GM18870 (cell line): Measurements from ENCODE around the gene RAPGEF4.
"Not testable (repeated sequence)": the region's sequence is repeated elsewhere in the genome, so short reads cannot be mapped to it uniquely, and the experiment has no call there.

Experiments used
- ATAC-seq: cut with Tn5 transposase; IDR thresholded peaks from one replicate; pipeline ENCODE4 v1.9.1; 2021; ENCODE audit warnings: moderate library complexity; ENCODE audit not compliant: unreplicated experiment

Gene RAPGEF4

DNA sequence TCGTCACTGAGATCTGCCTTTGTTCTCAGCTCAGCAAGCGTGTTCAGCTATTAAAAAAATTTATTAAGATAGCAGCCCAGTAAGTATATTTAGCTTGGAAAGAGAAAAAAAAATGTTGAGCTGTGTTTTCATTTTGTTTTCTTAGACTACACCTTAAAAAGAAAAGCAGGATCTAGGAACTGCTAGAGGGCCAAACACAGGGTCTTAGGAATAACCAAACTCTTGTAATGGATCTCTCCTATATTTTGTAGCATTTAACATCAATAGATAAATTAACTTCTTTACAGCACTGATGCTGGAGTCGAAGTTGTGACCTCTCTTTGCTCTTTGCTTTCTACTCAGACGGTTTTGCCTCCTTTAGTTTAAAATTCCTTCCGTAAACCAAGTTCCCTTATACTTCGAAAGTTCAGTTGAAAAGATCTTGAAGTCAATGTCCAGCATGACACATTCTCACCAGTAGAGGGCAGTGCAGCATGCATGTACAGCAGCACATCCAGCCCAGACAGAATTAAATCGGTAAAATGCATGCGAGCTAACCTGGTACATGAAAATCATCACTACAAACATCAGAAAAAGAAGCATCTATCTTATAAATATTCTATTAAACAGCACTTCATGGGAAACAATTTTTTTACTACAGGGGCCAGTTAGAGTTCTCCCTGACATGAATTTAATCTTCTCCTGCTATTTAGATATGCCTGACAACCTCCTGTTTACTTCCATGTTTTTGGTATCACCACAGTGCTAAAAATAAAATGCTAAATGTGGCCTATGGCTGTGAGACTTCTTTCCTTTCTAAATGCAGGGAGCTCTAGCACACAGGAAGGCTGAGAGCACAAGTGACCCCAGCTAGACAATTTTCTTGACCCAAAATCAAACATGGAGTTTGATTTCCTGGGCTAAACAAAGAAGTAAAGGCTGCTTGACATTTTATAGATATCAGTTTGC, 291.8 kb downstream of the RAPGEF4 start:
- peak; percentile 64 for ATAC-seq

DNA sequence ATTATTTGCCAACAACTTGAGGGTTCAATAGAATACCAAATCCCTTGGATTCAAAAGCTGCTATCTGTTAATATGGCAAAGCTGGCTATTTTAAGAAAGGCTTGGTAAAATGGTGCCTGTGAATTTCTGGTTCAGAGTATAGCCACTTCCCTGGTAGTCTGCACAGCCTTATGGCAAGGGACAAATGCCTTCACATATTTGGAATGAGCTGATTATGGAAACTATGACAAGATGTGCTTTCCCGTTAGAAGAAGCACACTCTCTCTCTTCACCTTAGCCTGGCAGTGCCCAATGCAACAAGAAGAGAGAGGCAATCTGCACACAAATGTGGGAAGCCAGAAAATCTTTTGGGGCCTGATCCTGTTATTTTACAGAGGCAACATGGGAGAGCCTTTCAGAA, 292.5 kb downstream of the RAPGEF4 start:
- no peak for ATAC-seq

DNA sequence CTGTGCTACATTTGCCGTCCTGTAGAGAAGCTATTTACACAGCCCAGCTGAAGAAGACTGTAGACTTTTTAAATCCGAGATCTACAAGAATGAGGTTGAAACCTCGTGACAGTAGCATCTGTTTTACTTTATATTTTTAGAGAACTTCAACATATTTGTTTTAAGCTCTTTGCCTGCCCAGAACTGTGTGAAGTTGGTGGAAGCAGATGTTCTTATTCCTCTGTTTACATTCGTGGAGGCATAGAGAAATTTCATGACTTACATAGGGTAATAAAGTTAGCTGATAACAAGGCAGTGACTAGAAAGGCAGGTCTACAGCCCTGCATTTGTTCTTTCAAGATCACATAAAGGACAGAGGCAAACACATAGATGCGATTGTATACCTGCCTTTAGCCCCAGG, 293.0 kb downstream of the RAPGEF4 start:
- no peak for ATAC-seq

DNA sequence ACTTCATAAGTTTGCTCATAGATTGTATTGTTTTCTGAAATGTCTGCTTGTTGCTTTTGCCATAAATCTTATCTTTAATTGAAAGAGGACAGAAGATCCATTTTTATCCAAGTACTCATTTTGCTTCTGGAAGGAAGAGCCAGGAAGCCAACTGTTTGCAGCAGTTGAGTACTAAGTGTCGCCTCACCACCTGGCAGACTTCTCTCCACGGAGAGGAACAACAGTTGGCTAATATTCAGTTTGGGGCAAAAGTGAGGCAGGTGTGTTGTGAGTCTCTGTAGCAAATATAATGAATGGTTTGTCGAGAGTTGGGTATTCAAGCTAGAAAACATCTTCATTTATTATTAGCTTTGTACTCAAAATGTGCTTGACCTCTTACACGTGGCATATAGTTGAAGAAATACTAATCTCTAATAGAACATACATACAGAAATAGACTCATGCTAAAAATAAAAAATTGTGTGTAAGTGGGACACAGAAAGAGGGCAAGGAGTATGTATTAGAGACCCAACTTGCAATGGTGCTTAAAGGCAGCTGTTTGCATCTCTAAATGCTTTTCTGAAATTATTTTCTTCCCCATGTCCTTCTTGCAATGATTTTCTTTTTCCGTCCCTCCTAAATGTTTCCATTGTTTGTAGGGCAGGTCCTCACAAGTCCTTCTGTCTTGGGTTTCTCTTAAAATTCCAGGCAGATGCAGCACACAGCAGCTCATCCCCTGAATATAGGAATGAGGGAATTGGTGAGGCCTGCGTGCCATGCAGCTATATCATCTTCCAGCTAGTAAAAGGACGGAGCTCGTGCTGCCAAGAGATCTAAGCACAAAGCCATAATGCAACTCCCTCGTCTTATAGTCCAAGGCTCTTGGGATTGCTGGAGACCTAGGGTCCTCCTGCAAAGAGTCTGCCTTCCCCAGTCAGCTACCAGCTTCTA, 295.2 kb downstream of the RAPGEF4 start:
- ATAC-seq: no peak

DNA sequence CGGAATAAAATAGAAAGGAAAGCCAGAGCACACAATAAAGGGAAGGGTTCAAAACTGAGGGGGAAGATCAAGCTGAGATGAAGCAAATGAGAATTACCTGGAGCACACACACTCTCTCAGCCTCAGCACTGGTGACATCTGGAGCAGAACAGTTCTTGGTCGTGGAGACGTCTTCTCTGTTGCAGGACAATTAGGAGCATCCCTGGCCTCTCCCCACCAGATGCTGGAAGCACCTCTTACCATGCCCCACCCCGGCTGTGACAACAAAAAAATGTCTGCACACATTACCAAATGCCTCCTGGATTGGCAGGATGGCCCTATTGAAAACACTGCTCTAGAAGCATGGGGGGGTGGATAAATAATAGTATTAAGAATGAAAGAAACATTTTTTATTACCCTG, 296.4 kb downstream of the RAPGEF4 start:
- ATAC-seq: no peak

DNA sequence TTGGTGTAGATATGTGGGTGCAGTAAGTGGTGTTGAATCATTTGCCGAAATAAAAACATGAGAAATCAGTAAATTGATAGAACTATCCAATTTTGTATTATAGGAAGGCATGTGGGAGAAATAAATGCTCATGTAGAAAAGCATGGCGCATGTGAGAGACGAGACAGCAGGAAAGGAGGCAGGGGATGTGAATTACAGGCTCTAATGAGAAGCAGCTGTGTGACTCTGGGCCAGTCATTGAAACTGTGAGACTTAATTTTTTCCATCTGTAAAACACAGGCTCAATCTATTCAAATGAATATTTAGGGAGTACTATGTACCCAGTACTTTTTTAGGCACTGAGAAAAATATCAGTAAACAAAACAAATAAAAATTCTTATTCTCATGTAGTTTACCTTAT, 297.4 kb downstream of the RAPGEF4 start:
- no peak for ATAC-seq

DNA sequence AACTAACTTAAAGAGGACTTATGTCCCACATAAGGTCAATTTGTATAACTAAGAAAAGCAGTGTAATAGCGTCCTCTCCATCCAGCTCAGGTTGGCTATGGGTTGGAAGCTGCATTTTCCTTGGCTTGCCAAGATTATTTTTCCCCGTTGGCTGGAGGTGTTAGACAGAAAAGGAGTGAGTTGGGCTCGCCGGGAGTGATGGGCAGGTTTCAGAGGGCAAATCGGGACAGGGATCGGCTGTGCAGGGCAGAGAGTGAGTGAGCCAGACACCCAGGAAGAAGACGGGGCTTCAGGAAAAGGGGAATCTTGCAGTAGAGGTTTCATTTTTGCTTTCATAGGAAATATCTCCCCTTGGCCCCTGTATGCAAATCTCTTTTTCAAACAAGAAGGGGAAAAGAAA, 298.5 kb downstream of the RAPGEF4 start:
- no peak for ATAC-seq

DNA sequence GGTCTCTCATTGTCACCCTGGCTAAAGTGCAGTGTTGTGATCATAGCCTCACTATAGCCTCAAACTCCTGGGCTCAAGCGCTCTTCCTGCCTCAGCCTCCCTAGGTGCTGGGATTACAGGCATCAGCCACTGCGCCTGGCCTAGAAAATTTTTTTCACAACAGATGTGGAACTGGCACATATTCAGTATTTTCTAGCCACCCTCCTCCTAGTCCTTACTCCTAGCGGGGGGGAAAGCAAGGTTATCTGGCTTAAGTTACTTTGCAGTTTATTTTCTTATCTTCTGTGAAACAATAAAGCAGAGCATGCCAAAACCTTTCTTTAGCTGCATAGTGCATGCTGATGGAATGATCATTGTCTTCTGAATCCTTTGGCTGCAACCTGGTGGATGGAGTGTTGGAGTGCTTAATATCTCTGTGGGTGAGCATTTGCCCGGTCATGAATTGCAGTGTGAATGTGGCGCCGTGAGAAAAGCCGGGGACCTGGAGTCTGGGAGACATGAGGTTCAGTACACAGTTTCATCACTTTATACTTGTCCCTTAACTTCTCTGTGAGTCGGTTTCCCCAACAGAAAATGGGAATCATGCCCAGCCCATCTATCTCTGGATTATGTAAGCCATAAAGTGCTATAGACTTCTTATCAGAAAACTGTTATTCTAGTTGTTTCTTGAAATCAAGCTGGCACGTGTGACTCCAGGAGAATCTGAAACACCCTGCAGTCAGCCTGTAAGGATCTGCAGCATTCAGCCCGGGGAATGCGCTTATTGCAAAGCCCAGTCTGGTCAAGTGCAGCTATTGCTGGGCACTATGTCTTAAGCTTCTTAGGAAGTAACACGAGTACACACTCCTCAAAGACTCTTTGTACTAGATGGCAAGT, 301.8 kb downstream of the RAPGEF4 start:
- no peak for ATAC-seq

DNA sequence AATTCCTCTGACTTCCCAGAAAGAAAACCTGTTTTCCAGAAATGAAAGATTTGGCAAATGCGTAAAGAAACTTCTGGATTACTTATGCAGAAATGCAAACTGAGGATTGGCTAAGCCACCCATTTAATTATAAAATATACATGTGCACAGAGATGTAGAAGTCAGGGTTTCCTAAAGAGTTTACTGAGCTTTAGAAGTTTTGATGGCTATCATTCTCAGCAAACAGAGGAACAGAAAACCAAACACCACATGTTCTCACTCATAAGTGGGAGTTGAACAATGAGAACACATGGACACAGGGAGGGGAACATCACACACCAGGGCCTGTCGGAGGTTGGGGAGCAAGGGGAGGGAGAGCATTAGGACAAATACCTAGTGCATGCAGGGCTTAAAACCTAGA, 302.6 kb downstream of the RAPGEF4 start:
- not testable (repeated sequence) for ATAC-seq

DNA sequence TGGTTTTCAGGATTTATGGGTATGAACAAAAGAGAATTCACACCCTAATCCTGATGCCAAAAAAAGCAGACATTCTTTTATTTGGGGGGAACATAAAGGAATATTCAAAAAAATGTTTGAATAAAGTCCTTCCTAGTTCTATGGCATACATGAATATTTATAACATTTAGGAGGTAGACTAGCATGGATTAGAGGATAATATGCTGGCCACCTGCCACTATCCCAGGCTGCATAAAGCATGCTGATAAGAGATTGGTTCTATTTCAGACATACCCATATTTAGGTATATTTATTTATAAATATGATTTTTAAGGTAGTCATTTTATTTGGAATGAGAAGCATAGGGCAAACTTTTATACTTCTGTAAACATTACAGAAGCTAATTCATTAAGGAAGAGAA, 305.1 kb downstream of the RAPGEF4 start:
- ATAC-seq: no peak

DNA sequence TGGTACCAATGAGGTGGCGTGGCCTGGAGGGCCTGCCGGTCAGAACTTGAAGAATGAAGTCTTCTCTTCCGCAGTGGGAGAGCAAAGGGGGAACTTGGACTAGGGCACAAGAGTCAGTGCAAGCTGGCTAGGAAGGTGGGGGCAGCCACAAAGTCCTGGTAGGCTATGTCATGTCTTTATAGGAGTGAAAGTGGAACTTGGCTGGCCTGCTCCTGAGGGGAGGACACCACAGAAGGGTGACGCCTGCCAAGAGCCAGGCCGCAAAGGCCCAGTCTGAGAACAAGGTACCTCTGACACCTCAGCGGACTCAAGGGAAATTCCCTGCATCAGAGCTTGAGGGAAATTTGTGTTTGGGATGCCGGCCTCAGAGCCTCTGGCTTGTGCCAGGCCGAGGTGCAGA, 307.8 kb downstream of the RAPGEF4 start:
- no peak for ATAC-seq

DNA sequence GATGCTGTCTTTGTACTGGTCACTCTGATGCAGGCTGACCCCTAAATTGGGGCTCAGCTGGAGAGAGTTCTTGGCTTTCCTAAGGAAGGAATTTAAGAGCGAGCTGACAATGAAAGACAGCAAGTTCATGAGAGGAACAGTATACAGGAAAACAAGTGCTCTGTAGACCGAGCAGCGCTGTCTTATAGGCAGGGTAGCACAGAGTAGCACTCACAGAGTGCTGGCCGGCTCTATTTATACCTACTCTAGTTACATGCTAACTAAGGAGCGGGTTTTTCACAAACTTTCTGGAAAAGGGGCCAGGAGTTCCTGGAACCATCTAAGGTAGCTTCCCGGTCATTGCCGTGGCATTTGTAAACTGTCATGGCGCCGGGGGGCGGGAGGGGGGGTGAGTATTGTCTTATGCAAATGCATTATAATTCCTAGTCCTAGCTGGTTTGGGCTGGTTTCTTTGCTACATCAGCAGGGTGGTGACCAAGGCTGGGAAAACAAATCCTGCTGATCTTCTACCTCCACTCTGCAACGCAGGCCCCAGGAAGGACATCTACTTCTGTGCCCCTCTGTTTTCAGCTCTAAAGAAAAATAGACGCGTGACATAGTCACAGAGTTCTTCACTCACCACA, 308.4 kb downstream of the RAPGEF4 start:
- ATAC-seq: no peak

DNA sequence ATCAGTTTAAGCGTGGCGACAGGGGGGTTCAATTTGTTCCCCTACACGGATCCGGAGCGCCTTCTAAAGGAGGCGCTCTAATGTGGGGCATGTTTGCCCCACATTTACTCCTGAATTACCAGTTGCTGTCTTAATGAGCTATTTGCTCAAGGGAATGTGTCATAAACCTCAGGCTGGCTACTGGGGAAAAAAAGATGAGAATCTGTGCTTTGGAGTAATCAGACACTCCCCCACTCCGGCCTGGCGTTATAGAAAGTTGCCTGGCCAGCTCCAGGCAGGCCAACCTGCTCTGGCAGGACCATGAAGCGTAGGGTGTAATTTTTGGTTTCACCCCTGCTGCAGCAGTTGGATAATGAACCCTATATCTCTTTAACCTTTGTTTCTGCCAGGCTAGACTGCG, 309.0 kb downstream of the RAPGEF4 start:
- ATAC-seq: no peak

DNA sequence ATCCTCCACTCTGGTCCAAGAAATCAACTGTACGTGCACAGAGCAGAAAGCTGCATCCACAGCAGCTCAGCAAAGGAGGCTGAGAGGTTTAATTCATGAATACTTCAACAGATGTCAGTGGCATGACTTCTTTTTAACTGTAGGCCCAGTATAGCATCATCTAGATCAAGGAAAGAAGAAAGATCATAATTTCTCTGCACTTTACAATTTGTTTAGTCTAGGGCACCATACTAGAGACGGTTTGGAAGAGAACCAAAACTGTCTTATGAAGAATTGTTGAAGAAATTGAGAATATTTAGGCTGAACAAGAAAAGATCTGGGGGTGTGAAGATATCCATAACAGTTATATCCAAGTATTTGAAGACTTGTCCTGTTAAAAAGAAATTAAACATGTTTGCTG, 309.5 kb downstream of the RAPGEF4 start:
- ATAC-seq: no peak

DNA sequence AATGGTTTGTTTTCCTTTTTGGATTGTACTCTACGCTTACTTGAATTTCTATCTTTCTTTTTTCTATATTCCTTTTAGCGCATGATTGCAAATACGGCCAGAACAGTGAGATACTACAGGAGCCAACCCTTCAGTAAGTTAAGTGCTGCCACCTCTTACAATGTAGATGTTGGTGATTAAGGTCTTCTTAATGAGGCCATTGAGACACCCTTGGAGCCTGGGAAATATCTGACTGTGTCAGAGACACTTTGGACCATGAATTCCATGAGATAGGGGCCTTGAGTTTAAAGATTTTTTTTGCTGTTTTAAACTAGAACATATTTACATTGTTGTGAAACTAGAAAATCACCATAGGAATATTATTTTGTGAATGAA, 312.9 kb downstream of the RAPGEF4 start:
- no peak for ATAC-seq

DNA sequence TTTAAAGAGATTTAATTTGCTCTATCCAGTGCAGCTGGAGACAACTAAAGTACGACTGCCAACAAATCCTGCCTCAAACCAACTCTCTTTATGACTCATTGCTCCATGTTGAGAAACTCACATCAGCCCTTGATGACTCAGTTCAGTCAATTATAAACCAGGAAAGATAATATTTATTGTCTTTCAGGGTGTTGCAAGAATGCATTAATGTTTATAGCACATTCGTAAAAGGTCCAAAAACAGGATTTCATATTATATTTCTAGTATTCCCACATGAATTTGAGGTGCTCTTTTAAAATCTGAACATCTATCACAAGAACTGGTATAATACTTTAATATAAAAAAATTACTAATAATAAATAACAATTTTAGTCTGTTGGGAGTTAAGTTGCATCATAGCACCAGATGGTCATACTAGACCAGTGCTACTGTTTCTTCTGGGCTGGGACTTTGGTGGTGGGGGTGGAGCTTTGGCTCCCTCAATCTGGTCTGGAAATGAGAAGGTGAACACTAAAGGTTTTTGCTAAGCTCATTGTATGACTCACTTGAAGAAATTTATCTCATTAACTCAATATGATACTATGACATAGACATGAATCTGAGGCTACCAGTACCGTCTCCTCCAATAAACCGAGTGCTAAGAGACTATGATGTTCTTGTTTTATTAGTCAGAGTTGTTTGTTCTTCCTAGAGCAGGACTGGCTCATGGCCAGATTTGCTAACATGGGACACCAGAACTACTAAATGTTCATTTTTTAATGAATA, 313.4 kb downstream of the RAPGEF4 start:
- peak; percentile 90 for ATAC-seq

DNA sequence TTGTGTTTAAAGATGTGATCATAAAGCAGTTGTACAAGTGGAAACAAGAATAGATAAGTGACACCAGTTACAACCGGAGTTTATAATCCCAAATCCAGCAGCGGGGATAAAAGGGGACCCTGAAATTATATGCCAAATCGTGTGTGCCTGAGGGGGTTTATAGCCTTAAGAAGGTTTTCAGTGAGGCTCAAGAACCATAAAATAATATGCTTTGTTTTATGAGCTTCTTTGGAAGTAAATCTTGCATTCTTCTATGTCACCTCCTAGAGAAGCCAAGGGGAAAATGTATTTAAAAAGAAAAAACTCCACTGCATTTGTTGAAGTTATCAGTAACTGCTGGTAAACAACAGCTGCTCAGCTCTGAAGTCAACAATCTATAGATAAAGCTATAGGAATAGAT, 314.2 kb downstream of the RAPGEF4 start:
- ATAC-seq: no peak

DNA sequence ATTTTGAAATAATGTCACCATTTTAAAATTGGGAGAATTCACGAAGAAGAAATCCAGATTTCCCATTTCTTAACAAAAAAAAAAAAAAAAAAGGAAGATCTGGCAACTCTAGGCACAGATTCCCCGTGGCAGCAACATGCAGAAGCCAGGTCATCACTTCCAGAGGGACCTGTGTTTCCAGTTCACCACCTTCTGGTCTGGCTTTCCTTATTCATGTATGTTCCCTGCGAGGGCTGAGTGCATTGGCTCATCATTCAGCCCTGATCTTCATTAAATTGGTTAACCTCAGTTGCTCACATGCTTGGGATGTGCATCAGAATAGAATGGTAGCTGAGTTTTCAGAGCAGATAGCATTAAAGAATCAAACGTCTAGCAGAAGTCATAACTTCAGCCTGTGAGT, 315.0 kb downstream of the RAPGEF4 start:
- no peak for ATAC-seq

DNA sequence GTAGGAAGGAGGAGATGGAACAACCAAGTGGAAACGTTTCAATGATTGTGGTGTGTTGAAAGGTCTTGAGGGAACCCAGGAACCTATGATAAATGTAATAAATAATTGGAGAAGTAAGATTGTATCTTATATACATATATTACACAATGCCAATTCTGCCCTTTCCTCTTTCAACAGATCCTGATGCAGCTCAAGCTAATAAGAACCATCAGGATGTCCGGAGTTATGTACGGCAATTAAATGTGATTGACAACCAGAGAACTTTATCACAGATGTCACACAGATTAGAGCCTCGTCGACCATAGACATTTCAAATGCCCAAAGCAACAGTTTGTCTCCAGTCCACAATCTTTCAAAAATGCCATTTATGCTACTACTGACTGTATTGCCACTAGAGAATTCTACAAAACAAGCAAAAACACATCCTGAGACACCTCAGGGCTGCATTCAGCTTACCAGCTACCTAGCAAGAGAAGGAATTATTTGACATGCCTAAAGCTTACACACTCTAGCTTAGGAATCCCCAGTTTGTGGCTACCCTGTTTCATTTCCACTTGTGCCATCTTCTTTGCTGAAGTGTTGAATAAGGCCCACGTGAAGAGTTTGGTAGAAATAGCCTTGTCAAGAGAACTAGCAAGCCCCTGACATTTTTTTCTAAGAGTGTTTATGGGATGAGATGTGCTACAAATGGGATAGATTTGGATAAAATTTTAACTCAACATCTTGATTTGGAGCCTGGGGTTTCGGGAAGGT, 316.0 kb downstream of the RAPGEF4 start:
- ATAC-seq: no peak
